T-helper 2 cell treated with Interferon-gamma antibody and Interleukin-4, amounts not matched to agents 100 ng/mL and 5 ng/mL, for 36 hours (primary cell): ENCODE measurements around the gene STX2. TPM values are rescaled to one million over a fixed set of nuclear protein-coding genes. Genes with fewer than 3 reads are reported as not detected.

Source experiments
- intact Hi-C: fragments of 100-400 bp; cut with micrococcal nuclease; formaldehyde crosslinking; loops from one replicate; pipeline ENCODE4 v1.15.1; 2023
- total RNA-seq: library from RNA; stranded (reverse); gene quantifications from 2 replicates; pipeline ENCODE4 v1.2.3, GENCODE V29; 2022

Gene STX2
- total RNA-seq, 1 donor from 2014 or later, result 22.0 TPM

DNA sequence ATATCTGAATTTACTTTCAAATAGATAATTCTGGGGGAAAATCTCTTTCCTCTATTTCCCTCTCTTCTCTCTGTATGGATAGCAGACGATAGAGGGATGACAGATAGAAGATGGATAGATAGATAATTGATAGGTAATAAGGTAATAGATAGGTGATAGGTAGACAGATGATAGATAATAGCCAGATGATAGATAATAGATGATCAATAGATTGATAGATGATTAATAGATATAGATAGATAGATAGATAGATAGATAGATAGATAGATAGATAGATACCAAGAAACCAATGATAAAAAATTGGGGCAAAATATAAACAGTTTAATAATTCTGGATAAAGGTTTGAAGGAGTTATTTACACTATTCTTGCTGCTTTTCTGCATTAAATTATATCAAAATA lies 96.3 kb downstream of the STX2 start:
- intact Hi-C loops, result no loop called here

DNA sequence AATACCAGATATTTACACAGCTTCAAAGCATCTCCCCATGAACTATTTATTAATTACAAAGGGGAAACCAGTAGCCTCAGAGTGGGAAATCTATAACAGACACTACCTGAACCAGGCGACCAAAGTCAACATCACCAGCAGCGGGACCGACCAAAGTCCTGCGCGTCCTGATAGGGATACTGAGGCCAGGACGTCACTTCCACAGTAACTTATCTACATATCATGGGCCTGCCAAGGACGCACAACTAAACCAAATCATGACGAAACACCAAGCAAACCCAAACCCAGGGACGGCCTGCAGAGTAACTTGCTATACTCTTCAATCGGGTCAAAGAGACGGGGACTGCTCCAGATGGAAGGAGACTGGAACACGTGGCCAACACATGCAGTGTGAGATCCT lies 96.9 kb downstream of the STX2 start:
- intact Hi-C loops, result no loop called here

Other genes with a start within 250 kb of the STX2 start
- not detected in 2 replicates for gene RIMBP2, start 123.0 kb downstream of the STX2 start, total RNA-seq
- 1,179 and 1,208 TPM in 2 replicates for gene RAN, start 32.8 kb upstream of the STX2 start, total RNA-seq
- gene ADGRD1, start 114.7 kb upstream of the STX2 start, total RNA-seq, result 0.50 and 0.61 TPM in 2 replicates